Smooth muscle cell (in vitro differentiated cells): ENCODE results near the gene SPEM1. TPM values are rescaled to one million over a fixed set of nuclear protein-coding genes. Genes with fewer than 3 reads are reported as not detected.

Experiments
- DNase-seq: peaks from one replicate; lab custom pipeline; 2025; ENCODE audit not compliant: unreplicated experiment; lab: John Stamatoyannopoulos, UW
- H2AFZ ChIP-seq: fragments of 200-600 bp; sonication (generic); 2 replicates; pipeline ENCODE4 v1.6.0; 2016; ENCODE audit warnings: antibody characterized with exemption, low read depth, mild to moderate bottlenecking
- H3F3A ChIP-seq: fragments of 200-600 bp; sonication (generic); 2 replicates; pipeline ENCODE4 v1.6.0; 2017; ENCODE audit warnings: antibody characterized with exemption, low read depth
- H3K27ac ChIP-seq: fragments of 200-600 bp; sonication (generic); 2 replicates; pipeline ENCODE4 v1.5.1; 2016; ENCODE audit warnings: low read depth, mild to moderate bottlenecking
- H3K27me3 ChIP-seq: fragments of 200-600 bp; sonication (generic); 2 replicates; pipeline ENCODE4 v1.6.1; 2016; ENCODE audit warnings: low read depth, mild to moderate bottlenecking
- H3K36me3 ChIP-seq: fragments of 200-600 bp; sonication (generic); 2 replicates; pipeline ENCODE4 v1.5.1; 2016; ENCODE audit warnings: low read depth
- H3K4me1 ChIP-seq: fragments of 200-600 bp; sonication (generic); 2 replicates; pipeline ENCODE4 v1.5.1; 2016; ENCODE audit warnings: low read depth
- H3K4me2 ChIP-seq: fragments of 200-600 bp; sonication (generic); 2 replicates; pipeline ENCODE4 v1.6.0; 2016; ENCODE audit warnings: mild to moderate bottlenecking
- H3K4me3 ChIP-seq: fragments of 200-600 bp; sonication (generic); 2 replicates; pipeline ENCODE4 v1.5.1; 2016; ENCODE audit warnings: mild to moderate bottlenecking
- H3K79me2 ChIP-seq: fragments of 200-600 bp; sonication (generic); 2 replicates; pipeline ENCODE4 v1.6.0; 2016; ENCODE audit warnings: low read depth, mild to moderate bottlenecking
- H3K9ac ChIP-seq: fragments of 200-600 bp; sonication (generic); 2 replicates; pipeline ENCODE4 v1.6.0; 2016; ENCODE audit warnings: low read depth
- H3K9me3 ChIP-seq: fragments of 200-600 bp; sonication (generic); replicated peaks from 2 replicates; pipeline ENCODE4 v1.5.1; 2016; ENCODE audit warnings: low read depth
- H4K20me1 ChIP-seq: fragments of 200-600 bp; sonication (generic); 2 replicates; pipeline ENCODE4 v1.6.0; 2016; ENCODE audit warnings: low read depth
- WGBS: methylation state at CpG from one replicate; pipeline ENCODE4 v1.1.7; 2016; ENCODE audit warnings: low lambda C conversion rate; 5-methylcytosine and 5-hydroxymethylcytosine counted together
- polyA plus RNA-seq: library from polyadenylated mRNA; unstranded; fragments of >200 nt; fragmentation: Nextera tagmentation; extraction: Ambion mirVana; gene quantifications from 2 replicates; pipeline ENCODE4 v1.2.1, GENCODE V29; 2016
- total RNA-seq: library from RNA; depleted of rRNA; stranded (reverse); fragments of >200 nt; gene quantifications from 2 replicates; pipeline ENCODE4 v1.2.3, GENCODE V29; 2014
- TF ChIP-seq, protein P1 (sequence below): fragments of 200-600 bp; sonication (generic); IDR thresholded peaks from 2 replicates; pipeline ENCODE4 v1.5.1; 2017; ENCODE audit warnings: borderline replicate concordance, mild to moderate bottlenecking, antibody characterized with exemption; ENCODE audit not compliant: insufficient read depth, poor library complexity, severe bottlenecking

The SPEM1 gene
- total and polyA plus RNA-seq, 2 experiments from 2014 or later, result not detected

- H3K9ac ChIP-seq, result no peak overlapping the region
- no peak overlapping the region for H3K4me2 ChIP-seq
- H3K36me3 ChIP-seq, result no peaks in the 10 kb centered on the region
- WGBS, result 97% methylated on average over 40 of the region's 54 CpGs
- H3F3A ChIP-seq, result no peaks in the 10 kb centered on the region
- DNase-seq, result no peak
- no peaks in the 10 kb centered on the region for H3K79me2 ChIP-seq
- no peak overlapping the region for H3K27ac ChIP-seq
- no peak overlapping the region for H3K4me3 ChIP-seq
- no peaks in the 10 kb centered on the region for H3K27me3 ChIP-seq
- no peaks in the 10 kb centered on the region for H3K9me3 ChIP-seq
- no peak overlapping the region for H2AFZ ChIP-seq
- no peaks in the 10 kb centered on the region for H3K4me1 ChIP-seq
- peaks cover 5% of the 10 kb centered on the region for H4K20me1 ChIP-seq
- TF ChIP-seq, protein P1, sequence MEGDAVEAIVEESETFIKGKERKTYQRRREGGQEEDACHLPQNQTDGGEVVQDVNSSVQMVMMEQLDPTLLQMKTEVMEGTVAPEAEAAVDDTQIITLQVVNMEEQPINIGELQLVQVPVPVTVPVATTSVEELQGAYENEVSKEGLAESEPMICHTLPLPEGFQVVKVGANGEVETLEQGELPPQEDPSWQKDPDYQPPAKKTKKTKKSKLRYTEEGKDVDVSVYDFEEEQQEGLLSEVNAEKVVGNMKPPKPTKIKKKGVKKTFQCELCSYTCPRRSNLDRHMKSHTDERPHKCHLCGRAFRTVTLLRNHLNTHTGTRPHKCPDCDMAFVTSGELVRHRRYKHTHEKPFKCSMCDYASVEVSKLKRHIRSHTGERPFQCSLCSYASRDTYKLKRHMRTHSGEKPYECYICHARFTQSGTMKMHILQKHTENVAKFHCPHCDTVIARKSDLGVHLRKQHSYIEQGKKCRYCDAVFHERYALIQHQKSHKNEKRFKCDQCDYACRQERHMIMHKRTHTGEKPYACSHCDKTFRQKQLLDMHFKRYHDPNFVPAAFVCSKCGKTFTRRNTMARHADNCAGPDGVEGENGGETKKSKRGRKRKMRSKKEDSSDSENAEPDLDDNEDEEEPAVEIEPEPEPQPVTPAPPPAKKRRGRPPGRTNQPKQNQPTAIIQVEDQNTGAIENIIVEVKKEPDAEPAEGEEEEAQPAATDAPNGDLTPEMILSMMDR, result no peak
Measured at GRCh38 chr17:7417056-7417655, 3.0 kb upstream of the SPEM1 start.

GRCh38 chr17:7418472-7419152 is 1.5 kb upstream of the SPEM1 start:
- 85% methylated on average over 18 of the region's 18 CpGs for WGBS
- H3K79me2 ChIP-seq, result no peaks in the 10 kb centered on the region
- no peaks in the 10 kb centered on the region for H3F3A ChIP-seq
- no peak for DNase-seq
- H3K9me3 ChIP-seq, result no peaks in the 10 kb centered on the region
- H4K20me1 ChIP-seq, result peaks cover 5% of the 10 kb centered on the region
- TF ChIP-seq, protein P1, result no peak
- H3K27me3 ChIP-seq, result no peaks in the 10 kb centered on the region
- H3K4me3 ChIP-seq, result no peak overlapping the region
- H3K27ac ChIP-seq, result no peak overlapping the region
- H2AFZ ChIP-seq, result no peak overlapping the region
- no peaks in the 10 kb centered on the region for H3K4me1 ChIP-seq
- H3K9ac ChIP-seq, result no peak overlapping the region
- no peak overlapping the region for H3K4me2 ChIP-seq
- no peaks in the 10 kb centered on the region for H3K36me3 ChIP-seq

GRCh38 chr17:7421186-7421585 is 1.1 kb downstream of the SPEM1 start:
- H3K27ac ChIP-seq, result no peak overlapping the region
- no peak overlapping the region for H2AFZ ChIP-seq
- no peaks in the 10 kb centered on the region for H3K9me3 ChIP-seq
- 91% methylated on average over 16 of the region's 16 CpGs for WGBS
- DNase-seq, result no peak
- no peaks in the 10 kb centered on the region for H3K79me2 ChIP-seq
- peaks cover 5% of the 10 kb centered on the region for H4K20me1 ChIP-seq
- TF ChIP-seq, protein P1, result no peak
- no peaks in the 10 kb centered on the region for H3K4me1 ChIP-seq
- no peaks in the 10 kb centered on the region for H3F3A ChIP-seq
- H3K9ac ChIP-seq, result no peak overlapping the region
- no peaks in the 10 kb centered on the region for H3K27me3 ChIP-seq
- no peak overlapping the region for H3K4me3 ChIP-seq
- no peak overlapping the region for H3K4me2 ChIP-seq
- H3K36me3 ChIP-seq, result no peaks in the 10 kb centered on the region

DNA sequence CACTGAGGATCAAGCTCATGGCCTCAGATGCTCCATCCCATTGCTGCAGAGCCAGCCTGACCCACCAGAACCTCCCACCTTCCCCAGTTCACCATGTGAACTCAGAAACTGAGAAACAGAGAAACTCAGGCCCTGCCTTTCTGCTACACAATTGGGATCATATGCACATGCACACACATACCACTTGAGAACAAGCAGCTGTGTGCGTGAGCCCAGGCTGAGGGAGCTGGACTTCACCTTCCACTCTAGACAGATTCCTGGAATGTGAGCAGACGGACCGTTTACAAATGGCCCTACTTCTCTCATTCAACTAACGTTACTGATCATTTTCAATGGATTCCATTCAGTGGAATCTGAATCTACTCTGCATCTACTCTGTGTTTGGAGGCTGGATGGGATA is 3.6 kb downstream of the SPEM1 start:
- H3K4me2 ChIP-seq, result no peak overlapping the region
- H3K4me1 ChIP-seq, result no peaks in the 10 kb centered on the region
- H2AFZ ChIP-seq, result no peak overlapping the region
- WGBS, result 95% methylated on average over 4 of the region's 4 CpGs
- H3K27ac ChIP-seq, result no peak overlapping the region
- TF ChIP-seq, protein P1, result no peak
- H3K4me3 ChIP-seq, result no peak overlapping the region
- DNase-seq, result no peak
- H3K27me3 ChIP-seq, result no peaks in the 10 kb centered on the region
- no peaks in the 10 kb centered on the region for H3K79me2 ChIP-seq
- no peaks in the 10 kb centered on the region for H4K20me1 ChIP-seq
- H3F3A ChIP-seq, result no peaks in the 10 kb centered on the region
- no peaks in the 10 kb centered on the region for H3K9me3 ChIP-seq
- no peak overlapping the region for H3K9ac ChIP-seq
- H3K36me3 ChIP-seq, result no peaks in the 10 kb centered on the region
